Stimulated activated naive CD8-positive, alpha-beta T cell treated with anti-CD3 and anti-CD28 coated beads, Interleukin-15, amount 100 ng/mL, for 72 hours (primary cell): ENCODE results near the gene ABCC3.

Source experiments
- ATAC-seq: fragments of 150-1000 bp; cut with Tn5 transposase; 2 replicates; pipeline ENCODE4 v1.10.0; 2021; ENCODE audit warnings: mild to moderate bottlenecking, moderate library complexity
- DNase-seq, 2 donors: peaks; one replicate each; pipeline ENCODE4 v3.0.0; 2021 to 2022
- H3K27ac Mint-ChIP-seq, 2 donors: one replicate each; pipeline ENCODE4 v1.8.0; 2022; ENCODE audit warnings: mild to moderate bottlenecking in 2 of 2, mixed read lengths in 2 of 2, moderate library complexity in 2 of 2
- H3K27me3 Mint-ChIP-seq: one replicate; pipeline ENCODE4 v1.8.0; 2022; ENCODE audit warnings: mixed read lengths
- H3K4me1 Mint-ChIP-seq: one replicate; pipeline ENCODE4 v1.8.0; 2022; ENCODE audit warnings: mild to moderate bottlenecking, mixed read lengths
- H3K4me3 Mint-ChIP-seq, 2 donors: one replicate each; pipeline ENCODE4 v1.8.0; 2022; ENCODE audit warnings: mild to moderate bottlenecking in 2 of 2, mixed read lengths in 2 of 2, moderate library complexity in 1 of 2
- H3K9me3 Mint-ChIP-seq, 2 donors: one replicate each; pipeline ENCODE4 v1.8.0; 2022; ENCODE audit warnings: mixed read lengths in 2 of 2

ABCC3 gene

DNA sequence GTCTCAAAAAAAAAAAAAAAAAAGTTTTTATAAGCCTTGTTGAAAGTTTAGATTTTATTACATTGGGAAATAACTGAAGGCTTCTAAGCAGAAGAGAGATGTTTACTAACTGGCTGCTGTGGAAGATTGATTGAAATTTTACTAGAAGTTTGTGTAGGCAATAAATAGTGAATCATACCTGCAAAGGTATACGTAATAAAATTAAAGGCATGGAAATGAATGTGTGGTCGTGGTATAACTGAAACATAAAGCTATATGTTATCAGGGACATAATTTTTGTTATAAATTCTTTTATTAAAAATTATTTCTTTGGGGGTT is 93.4 kb downstream of the ABCC3 start:
- no peaks in the 10 kb centered on the region for H3K9me3 Mint-ChIP-seq
- H3K27ac Mint-ChIP-seq = no peak overlapping the region
- no peak overlapping the region for H3K4me3 Mint-ChIP-seq

DNA sequence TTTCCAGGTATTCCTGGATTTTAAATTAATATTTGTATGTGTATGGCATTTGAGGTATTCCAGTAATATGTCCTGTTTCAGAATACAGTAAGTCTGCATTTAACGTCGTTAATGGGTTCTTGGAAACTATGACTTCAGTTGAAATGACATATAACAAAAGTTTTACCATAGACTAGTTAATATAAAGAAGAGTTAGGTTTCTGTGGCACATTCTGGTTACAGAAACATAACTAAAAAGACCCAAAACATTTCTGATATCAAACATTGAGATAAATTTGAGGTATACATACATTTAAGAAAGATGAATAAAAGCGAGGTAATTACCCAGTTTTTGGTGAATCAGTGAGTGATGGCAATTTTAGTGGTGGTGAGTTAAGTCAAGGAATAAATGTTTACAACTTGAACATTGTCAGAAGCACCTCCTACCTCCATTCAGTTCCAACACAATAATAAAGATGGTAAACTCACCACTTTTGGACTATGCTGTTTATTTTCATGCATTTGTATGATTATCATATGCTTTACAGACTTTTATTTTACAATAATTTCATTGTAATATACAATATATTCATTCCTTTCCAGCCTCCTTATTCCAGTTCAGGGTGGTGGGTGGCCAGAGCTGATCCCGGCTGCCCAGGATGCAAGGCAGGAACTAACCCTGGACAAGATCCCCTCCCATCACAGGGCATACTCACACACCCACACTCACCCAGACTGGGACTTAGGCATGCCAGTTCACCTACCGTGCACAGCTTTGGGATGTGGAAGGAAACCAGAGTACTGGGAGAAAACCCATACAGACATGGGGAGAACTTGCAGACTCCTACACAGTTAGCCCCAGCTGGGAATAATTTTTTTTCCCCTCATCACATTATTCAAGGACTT is 94.4 kb downstream of the ABCC3 start:
- peak overlapping the region in 1 of 2 donors; percentile 19 for H3K27ac Mint-ChIP-seq
- H3K9me3 Mint-ChIP-seq = no peaks in the 10 kb centered on the region
- DNase-seq (no peak), ATAC-seq (no peak)
- peaks cover 66% of the 10 kb centered on the region for H3K4me1 Mint-ChIP-seq
- H3K27me3 Mint-ChIP-seq = no peaks in the 10 kb centered on the region
- peak overlapping the region in 1 of 2 donors; percentile 9 for H3K4me3 Mint-ChIP-seq

More for the DNA sequence above, 93.4 kb downstream of the ABCC3 start:
- ATAC-seq (no peak), DNase-seq (no peak)
- Mint-ChIP-seq H3K27me3 (no peaks in the 10 kb centered on the region), H3K4me1 (peaks cover 73% of the 10 kb centered on the region)

DNA sequence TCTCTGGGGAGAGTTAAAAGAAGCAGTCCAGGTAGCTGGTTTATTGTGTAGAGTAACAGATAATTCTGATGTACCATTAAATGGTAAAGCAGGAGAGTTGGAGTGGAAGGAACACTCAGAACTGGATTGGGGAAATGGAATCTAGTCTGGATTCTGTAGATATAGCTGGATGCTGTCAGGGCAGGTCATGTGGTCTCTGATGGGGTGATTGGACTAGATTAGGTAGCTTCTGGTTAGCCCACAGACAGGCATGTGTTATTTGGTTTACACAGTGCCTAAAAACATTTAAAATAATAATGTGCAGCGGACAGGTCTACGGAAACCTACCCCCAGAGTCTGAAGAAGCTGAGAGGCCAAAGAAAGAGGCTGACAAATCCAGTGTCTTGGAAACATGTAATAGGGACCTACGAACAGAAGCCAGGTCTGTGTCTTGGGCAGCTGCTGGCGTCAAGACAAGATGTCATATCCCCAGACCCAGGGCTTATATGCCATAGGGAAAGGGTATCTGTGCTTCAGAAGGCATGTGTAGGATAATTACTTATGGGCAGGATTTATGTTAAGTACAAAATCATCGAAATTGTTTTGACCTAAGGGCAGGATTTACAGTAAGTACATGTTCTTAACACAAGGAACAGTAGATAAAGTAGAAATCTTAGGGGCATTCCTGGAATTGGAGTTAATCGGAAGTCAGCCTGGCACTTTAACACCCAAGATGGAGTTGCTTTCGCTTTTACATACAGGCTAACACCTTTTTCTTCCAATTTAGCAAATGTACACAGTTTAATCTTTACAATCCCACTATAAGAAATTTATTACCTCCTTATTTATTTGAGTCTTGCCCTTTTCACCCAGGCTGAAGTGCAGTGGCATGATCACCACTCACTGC is 97.1 kb downstream of the ABCC3 start:
- Mint-ChIP-seq H3K4me3 (peak overlapping the region in 1 of 2 donors; percentile 4), H3K9me3 (no peaks in the 10 kb centered on the region), H3K27ac (peak overlapping the region; percentile 47 to 89), H3K4me1 (peaks cover 69% of the 10 kb centered on the region), H3K27me3 (no peaks in the 10 kb centered on the region)
- DNase-seq = no peak
- ATAC-seq = no peak

DNA sequence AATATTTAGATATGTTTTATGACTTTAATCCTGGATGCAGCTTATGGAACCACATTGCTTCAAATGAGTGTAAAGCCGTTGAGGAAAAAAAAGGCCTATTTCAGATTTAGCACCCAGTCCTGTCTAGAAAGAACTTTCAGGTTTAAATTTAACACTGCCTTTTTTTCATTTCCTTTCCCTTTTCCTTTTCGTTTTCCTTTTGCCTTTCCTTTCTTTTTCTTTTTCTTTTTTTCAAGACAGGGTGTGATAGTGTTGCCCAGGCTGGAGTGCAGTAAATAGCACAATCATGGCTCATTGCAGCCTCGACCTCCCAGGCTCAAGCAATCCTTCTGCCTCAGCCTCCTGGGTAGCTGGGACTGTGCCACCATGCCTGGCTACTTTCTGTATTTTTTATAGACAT is 100.6 kb downstream of the ABCC3 start:
- no peak for ATAC-seq
- no peak for DNase-seq
- Mint-ChIP-seq H3K27ac (no peak overlapping the region), H3K4me3 (no peak overlapping the region), H3K9me3 (no peaks in the 10 kb centered on the region), H3K4me1 (peaks cover 69% of the 10 kb centered on the region), H3K27me3 (no peaks in the 10 kb centered on the region)

DNA sequence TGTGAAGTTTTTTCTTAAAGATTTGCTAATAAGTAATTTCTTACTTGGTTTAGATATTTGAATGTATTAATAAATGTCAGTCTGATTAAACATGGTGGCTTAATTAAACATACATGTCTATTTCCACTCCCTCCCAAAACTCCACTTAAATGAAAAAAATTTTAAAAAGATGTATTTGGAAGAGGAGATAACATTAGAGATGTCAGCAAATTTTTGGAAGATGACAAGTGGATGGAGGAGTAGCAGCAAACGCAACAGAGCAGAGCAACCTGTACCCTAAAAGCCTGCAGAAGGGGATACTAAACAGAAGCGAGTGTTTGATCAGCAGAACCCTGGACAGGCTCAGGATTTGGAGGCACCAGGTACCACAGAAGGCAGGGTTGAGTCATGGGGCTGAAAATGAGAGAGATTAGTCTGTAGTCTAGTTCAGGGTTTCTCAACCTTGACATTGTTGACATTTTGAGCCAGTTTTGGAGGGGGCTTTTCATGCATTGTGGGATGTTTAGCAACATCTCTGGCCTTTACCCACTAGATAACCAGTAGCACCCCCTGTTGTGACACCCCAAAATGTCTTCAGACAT is 102.5 kb downstream of the ABCC3 start:
- H3K27me3 Mint-ChIP-seq = no peaks in the 10 kb centered on the region
- ATAC-seq (peak; percentile 96), DNase-seq (peak in 1 of 2 donors; percentile 28)
- no peak overlapping the region for H3K4me3 Mint-ChIP-seq
- peak overlapping the region; percentile 92 for H3K27ac Mint-ChIP-seq
- peaks cover 52% of the 10 kb centered on the region for H3K4me1 Mint-ChIP-seq
- H3K9me3 Mint-ChIP-seq = no peaks in the 10 kb centered on the region

DNA sequence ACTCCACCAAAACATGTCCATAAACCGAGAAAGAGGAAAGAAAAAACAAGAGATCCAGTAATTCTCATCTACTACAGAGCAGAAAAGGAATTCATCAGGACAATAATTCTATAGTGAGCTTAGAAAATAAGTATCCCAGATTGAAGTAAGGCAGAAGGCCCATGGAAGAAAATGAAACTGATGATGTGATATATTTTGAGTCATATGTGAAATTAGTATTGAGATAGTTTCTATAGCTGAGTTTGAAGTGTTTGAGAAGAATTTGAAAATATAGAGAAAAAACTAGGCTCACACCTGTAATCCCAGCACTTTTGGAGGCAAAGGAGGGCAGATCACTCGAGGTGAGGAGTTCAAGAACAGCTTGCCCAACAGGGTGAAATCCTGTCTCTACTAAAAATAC is 104.4 kb downstream of the ABCC3 start:
- no peak overlapping the region for H3K27ac Mint-ChIP-seq
- H3K4me3 Mint-ChIP-seq = peak overlapping the region in 1 of 2 donors; percentile 3
- DNase-seq (no peak), ATAC-seq (peak; percentile 45)
- no peaks in the 10 kb centered on the region for H3K9me3 Mint-ChIP-seq
- peaks cover 44% of the 10 kb centered on the region for H3K4me1 Mint-ChIP-seq
- H3K27me3 Mint-ChIP-seq = no peaks in the 10 kb centered on the region
